Globus pallidus (tissue), 1 donor: ENCODE results near the gene JAML.
A peak's percentile ranks its signal among the peaks of the same experiment; 100 is the strongest.

Experiments used
- DNase-seq: peaks from one replicate; pipeline ENCODE4 v3.0.0-alpha.2; 2015; ENCODE audit warnings: low spot score

Gene JAML, protein sequence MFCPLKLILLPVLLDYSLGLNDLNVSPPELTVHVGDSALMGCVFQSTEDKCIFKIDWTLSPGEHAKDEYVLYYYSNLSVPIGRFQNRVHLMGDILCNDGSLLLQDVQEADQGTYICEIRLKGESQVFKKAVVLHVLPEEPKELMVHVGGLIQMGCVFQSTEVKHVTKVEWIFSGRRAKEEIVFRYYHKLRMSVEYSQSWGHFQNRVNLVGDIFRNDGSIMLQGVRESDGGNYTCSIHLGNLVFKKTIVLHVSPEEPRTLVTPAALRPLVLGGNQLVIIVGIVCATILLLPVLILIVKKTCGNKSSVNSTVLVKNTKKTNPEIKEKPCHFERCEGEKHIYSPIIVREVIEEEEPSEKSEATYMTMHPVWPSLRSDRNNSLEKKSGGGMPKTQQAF

DNA sequence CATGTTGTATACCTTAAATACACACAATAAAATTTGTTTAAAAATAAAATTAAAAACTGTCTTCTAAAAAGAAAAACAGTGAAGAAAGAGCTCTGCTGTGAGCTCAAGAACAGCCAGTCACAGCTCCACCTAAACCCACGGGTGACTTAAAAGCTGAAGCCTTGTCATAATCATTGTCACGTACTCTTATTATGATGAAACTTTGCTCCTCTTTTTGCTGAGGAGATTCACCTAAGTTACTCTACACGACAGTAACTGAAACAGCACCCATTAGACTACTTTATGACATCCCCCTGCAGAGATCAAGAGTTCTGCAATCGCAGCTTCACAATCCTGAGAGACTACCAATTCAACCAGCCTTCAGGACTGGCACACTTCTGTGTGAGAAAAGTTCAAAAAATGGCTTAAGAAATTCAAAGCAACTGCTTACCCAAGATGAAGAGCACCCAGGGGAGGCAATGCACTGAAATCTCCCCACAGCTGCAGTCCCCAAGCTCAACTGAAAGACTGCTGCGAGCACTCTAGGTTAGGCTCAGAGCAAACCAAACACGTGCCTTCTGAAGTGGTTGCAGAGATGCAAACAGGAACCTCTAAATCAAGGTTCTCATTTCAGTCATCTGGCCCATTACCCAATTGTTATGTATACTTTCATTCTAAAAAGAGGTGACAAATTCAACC lies at the start of gene JAML:
Gene JAML, minus strand, starts transcription at position 501 of the 678 bp plus-strand sequence. CDS start 10,145 bp downstream, outside the sequence.
- DNase-seq = no peak

GRCh38 chr11:118274186-118274585 lies 49.4 kb upstream of the JAML start:
- DNase-seq = no peak

- no peak for DNase-seq
Measured at GRCh38 chr11:118272001-118272400, 47.2 kb upstream of the JAML start.

DNA sequence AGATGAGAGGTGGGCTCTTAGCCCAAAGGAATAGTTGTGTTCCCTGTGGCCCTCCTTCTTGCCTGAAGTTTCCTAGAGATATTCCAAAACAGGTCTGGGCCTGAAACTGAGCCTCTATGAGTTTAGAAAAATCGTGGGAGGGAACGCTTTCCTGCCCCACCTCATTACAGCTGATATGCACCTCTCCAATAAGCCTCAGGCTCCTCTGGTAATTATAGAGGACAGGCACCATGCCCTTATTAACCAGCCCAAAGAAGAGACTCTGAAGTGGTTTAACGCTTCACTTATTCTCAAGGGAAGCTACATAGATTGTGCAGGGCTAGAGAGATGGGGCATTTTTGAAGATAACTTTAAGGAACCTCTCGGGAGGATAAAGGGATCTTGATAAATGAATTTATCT lies 42.7 kb upstream of the JAML start:
- DNase-seq = no peak

DNA sequence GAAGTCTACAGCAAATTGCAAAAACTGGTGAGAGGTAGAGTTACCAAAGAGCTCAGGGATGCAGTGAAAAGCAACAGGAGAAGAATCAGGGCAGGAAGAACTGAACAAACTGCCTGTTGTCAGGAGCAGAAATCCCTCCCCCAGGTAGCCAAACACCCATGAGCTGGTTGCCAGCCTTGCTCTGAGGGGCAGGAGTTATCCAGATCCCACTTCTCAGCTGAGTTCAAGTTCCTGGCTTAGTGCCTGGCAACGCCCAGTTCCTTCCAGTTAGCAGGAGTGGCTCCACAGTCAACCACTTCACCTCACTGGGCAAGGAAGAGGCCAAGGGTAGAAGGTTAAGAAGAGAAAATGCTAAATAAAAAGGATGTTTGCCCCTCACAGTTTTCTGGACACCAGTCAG lies 41.1 kb upstream of the JAML start:
- no peak for DNase-seq

- no peak for DNase-seq
Measured at GRCh38 chr11:118264569-118265465, 40.0 kb upstream of the JAML start.

- no peak for DNase-seq
Measured at GRCh38 chr11:118263695-118264568, 39.1 kb upstream of the JAML start, which contains the start of gene MPZL2. Gene MPZL2 (minus strand): TSS chr11:118264297. CDS start chr11:118264153, 144 bp downstream.

DNA sequence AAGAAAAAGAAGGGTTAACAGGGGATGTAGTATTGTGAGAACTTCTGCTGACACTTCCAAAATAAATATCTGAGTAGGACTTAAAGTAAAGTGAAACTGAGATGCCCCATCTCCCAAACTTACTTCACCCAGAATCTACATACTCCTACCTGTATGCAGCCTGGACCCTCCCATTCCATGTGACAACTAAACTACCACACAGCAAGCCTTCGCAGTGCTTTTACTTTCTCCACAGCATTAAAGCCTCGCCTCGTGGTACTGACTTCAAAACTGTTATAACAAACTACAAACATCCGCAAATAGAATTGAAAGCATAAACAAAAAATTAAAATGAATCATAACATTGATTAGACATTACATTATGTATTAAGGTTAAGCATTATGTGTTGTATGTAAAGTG lies 38.3 kb upstream of the JAML start:
- no peak for DNase-seq

- no peak for DNase-seq
Measured at GRCh38 chr11:118260353-118260752, 35.5 kb upstream of the JAML start.

- DNase-seq = no peak
Measured at GRCh38 chr11:118259138-118259537, 34.3 kb upstream of the JAML start.

DNA sequence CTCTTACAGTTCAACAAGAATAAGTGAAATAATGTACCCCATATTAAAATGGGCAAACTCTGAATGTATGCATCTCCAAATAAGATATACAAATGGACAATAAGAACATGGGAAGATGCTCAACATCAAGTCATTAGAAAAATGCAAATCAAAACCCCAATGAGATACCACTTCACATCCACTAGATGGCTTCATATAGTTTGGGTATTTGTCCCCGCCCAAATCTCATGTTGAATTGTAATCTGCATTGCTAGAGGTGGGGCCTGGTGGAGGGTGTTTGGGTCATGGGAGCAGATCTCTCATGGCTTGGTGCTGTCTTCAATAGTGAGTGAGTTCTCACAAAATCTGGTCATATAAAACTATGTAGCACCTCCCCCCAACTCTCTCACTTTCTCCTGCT lies 33.6 kb upstream of the JAML start:
- no peak for DNase-seq

DNA sequence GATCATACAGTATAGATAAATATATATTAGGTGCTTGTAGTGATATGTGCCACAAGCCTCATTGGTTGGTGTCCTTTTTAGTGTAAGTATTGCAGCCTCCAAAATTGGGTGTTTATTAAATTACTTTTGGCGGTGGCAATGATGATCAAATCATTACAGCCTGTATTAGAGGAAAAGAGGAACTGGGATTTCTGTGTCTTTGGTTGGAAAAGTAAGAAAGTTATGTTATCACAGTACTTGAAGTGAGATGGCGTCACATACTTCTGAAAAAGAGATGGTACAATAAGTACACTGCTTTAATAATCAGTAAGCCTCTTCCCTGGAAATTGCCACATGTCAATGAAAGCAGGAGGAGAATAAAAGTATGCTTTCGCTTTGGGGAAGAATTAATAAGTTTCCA lies 27.9 kb upstream of the JAML start:
- DNase-seq = no peak

GRCh38 chr11:118251858-118252652 lies 27.2 kb upstream of the JAML start, which contains the start of gene MPZL3:
Gene MPZL3 (minus strand): TSS chr11:118252365. CDS start chr11:118252294, 71 bp downstream.
- DNase-seq = peak; percentile 50

DNA sequence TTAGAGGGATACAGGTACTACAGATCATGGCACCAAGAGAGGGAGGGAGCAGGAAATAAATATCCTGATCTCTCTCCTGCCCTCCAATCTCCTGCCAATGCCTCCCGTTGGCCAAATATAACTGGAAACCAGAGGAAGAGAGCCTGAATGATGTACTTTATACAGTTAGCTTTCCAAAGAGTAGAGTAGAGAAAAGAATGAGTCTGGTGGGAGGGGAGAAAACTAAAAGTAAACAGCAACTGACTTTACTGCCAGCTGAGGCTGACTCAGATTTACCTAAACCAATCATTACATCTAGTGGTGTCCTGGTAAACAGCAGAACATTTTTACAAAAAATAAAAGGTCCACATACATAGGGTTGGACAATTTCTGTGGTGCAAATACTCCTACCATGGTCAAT lies 22.2 kb upstream of the JAML start:
- no peak for DNase-seq

DNA sequence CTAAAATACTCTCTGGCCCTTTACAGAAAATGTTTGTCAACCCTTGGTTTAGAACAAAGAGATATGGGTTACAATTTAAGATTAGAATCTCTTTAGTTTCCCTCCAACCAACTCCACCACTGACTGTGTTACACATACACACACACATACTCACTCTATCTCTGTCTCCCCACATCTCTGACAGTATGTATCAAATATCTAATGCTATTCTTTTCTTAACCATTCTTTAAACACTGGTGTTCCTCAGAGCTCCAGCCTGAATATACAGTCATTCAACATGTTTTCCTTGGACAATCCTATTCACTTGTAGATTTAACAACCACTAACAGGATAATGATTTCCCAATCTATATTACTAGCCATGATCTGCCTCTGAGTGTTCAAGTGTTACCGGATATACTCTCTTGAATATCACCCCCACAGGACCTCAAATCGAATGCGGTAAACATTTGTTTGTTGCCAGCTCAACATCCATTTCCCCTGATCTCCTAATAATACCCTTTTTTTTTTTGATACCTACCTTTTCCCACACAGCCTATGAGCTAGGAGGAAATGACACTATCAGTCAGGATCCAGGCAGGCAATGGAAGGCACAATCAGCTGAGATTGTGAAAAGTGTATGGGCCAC lies 21.2 kb upstream of the JAML start:
- no peak for DNase-seq

GRCh38 chr11:118243993-118244762 lies 19.4 kb upstream of the JAML start:
- DNase-seq = no peak

DNA sequence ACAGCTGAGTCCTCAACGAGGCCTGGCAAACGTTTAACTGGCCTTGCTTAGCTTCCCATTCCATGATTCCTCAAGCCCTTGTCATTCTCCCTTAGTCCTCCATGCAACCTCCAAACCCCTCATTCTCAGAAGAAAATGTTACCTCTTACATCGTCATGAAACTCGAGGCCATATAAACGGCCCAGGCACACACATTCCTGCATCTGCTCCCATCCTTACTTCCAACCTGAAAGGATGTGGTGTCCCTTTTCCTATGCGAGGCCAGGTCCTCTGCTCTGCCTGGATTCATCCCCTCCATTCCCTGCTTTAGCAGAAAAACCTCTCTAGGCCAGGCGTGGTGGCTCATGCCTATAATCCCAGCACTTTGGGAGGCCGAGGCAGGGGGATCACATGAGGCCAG lies 18.4 kb upstream of the JAML start:
- no peak for DNase-seq

GRCh38 chr11:118241764-118242098 lies 16.9 kb upstream of the JAML start:
- DNase-seq = no peak
